HepG2 (cell line): ENCODE measurements around the gene JPH4. TPM values are rescaled to one million over a fixed set of nuclear protein-coding genes. Genes with fewer than 3 reads are reported as not detected.

Experiments
- ATAC-seq: fragments of 200-7000 bp; cut with Tn5 transposase; 3 replicates; pipeline ENCODE4 v1.9.1; 2020; ENCODE audit warnings: mild to moderate bottlenecking, moderate library complexity
- BruUV-seq: library from RNA; stranded (reverse); fragments of 400-500 nt; replicated peaks from 2 replicates; lab custom pipeline; 2021; lab: Mats Ljungman, UMichigan
- CTCF ChIA-PET: fragments of 300-600 bp; formaldehyde crosslinking; extraction: SDS; loops from one replicate; lab custom pipeline; 2021; ENCODE audit warnings: low total read pairs, inconsistent platforms, low intra/inter-chr PET ratio; lab: Yijun Ruan, JAX
- POLR2A ChIA-PET: fragments of 350-600 bp; sonication (Branson Sonifier 250); formaldehyde crosslinking; loops from one replicate; lab custom pipeline; 2020; ENCODE audit warnings: antibody characterized with exemption, inconsistent platforms; lab: Yijun Ruan, JAX
- DNase-seq: peaks from one replicate; pipeline ENCODE4 v3.0.0-alpha.2; 2015; ENCODE audit warnings: low spot score
- FAIRE-seq: peaks from 3 replicates; lab custom pipeline; 2011; peaks lifted over from hg19 to GRCh38; lab: Jason Lieb, UNC
- H2AFZ ChIP-seq: one replicate; pipeline ENCODE4 v1.6.1; 2011; ENCODE audit warnings: low read length, inconsistent platforms
- H3K27ac ChIP-seq: fragments of 300-600 bp; 3 replicates; pipeline ENCODE4 v1.8.0; 2011; ENCODE audit warnings: mixed run types, mild to moderate bottlenecking, mixed read lengths, low read length, inconsistent platforms; ENCODE audit not compliant: insufficient read depth; ENCODE audit errors: extremely low read length
- H3K27me3 ChIP-seq, 2 experiments: fragments of 200-600 bp in 1 of 2; 2 replicates in 1 of 2; 3 replicates in 1 of 2; pipeline versions ENCODE4 v1.6.0 to v1.8.0; 2011; ENCODE audit warnings: low read length in 2 of 2, mild to moderate bottlenecking in 2 of 2, moderate library complexity in 2 of 2, inconsistent platforms in 1 of 2; ENCODE audit not compliant: insufficient read depth in 2 of 2, control insufficient read depth in 1 of 2
- H3K36me3 ChIP-seq, 2 experiments: fragments of 200-600 bp in 1 of 2; replicated peaks in 1 of 2; 2 replicates in 1 of 2; 3 replicates in 1 of 2; pipeline versions ENCODE4 v1.5.1 to v1.8.0; 2011; ENCODE audit warnings: low read length in 2 of 2, inconsistent platforms in 1 of 2; ENCODE audit not compliant: insufficient read depth in 2 of 2, control insufficient read depth in 1 of 2
- H3K4me1 ChIP-seq: 2 replicates; pipeline ENCODE4 v1.5.1; 2012; ENCODE audit warnings: low read length, inconsistent platforms; ENCODE audit not compliant: insufficient read depth
- H3K4me2 ChIP-seq: 2 replicates; pipeline ENCODE4 v1.6.0; 2011; ENCODE audit warnings: low read depth, low read length, inconsistent platforms
- H3K4me3 ChIP-seq, 3 experiments: fragments of 200-600 bp in 1 of 3; sonication (generic), shearing (Covaris generic) in 1 of 3; replicated peaks in 1 of 3; 2 replicates each; pipeline ENCODE4 v1.5.1; 2011 to 2016; ENCODE audit warnings: low read length in 3 of 3, inconsistent platforms in 2 of 3, low read depth in 2 of 3, mild to moderate bottlenecking in 2 of 3, control low read depth in 1 of 3, mixed read lengths in 1 of 3; ENCODE audit not compliant: insufficient read depth in 1 of 3
- H3K79me2 ChIP-seq: one replicate; pipeline ENCODE4 v1.6.1; 2011; ENCODE audit warnings: low read length, inconsistent platforms; ENCODE audit not compliant: insufficient read depth
- H3K9ac ChIP-seq: 2 replicates; pipeline ENCODE4 v1.6.0; 2011; ENCODE audit warnings: mild to moderate bottlenecking, low read depth, low read length, inconsistent platforms; ENCODE audit not compliant: insufficient read depth
- H3K9me3 ChIP-seq: 2 replicates; pipeline ENCODE4 v1.5.1; 2012; ENCODE audit warnings: mild to moderate bottlenecking, low read length
- H4K20me1 ChIP-seq: 2 replicates; pipeline ENCODE4 v1.6.0; 2011; ENCODE audit warnings: inconsistent platforms, mild to moderate bottlenecking, low read length, moderate library complexity; ENCODE audit not compliant: insufficient read depth
- CHD4 ChIP-seq: fragments of 200-600 bp; sonication (generic); IDR thresholded peaks from 2 replicates; pipeline ENCODE4 v1.7.0; 2017; ENCODE audit warnings: mild to moderate bottlenecking, low read length, borderline replicate concordance
- FOSL2 ChIP-seq: sonication (generic); formaldehyde crosslinking; IDR thresholded peaks from 2 replicates; pipeline ENCODE4 v1.4.0; 2020; ENCODE audit warnings: missing genetic modification reagents
- NFRKB ChIP-seq: fragments of 450-650 bp; IDR thresholded peaks from 2 replicates; pipeline ENCODE4 v1.6.1; 2017
- TSC22D2 ChIP-seq: sonication (generic); formaldehyde crosslinking; IDR thresholded peaks from 2 replicates; pipeline ENCODE4 v1.5.1; 2020; ENCODE audit warnings: missing genetic modification reagents, mild to moderate bottlenecking, borderline replicate concordance
- ZFP36 ChIP-seq: fragments of 150-350 bp; IDR thresholded peaks from 2 replicates; pipeline ENCODE4 v1.6.1; 2018; ENCODE audit warnings: borderline replicate concordance, low read length, low read depth; ENCODE audit not compliant: partially characterized antibody
- ZNF34 ChIP-seq: sonication (generic); formaldehyde crosslinking; IDR thresholded peaks from 2 replicates; pipeline ENCODE4 v1.4.0; 2020; ENCODE audit warnings: mild to moderate bottlenecking, missing genetic modification reagents, borderline replicate concordance
- ZNF724P ChIP-seq: sonication (generic); formaldehyde crosslinking; IDR thresholded peaks from 2 replicates; pipeline ENCODE4 v1.8.0; 2022; ENCODE audit warnings: missing genetic modification reagents, borderline replicate concordance
- ZNF737 ChIP-seq: sonication (generic); formaldehyde crosslinking; IDR thresholded peaks from 2 replicates; pipeline ENCODE4 v1.5.0; 2020; ENCODE audit warnings: missing genetic modification reagents, mild to moderate bottlenecking, borderline replicate concordance
- WGBS: methylation state at CpG from one replicate; pipeline ENCODE4 v1.1.6; 2017; ENCODE audit warnings: low lambda C conversion rate; 5-methylcytosine and 5-hydroxymethylcytosine counted together
- in situ Hi-C: cut with HindIII; loops from 2 replicates; pipeline ENCODE4 v1.10.0; 2017; ENCODE audit warnings: low pct_unique_long_range_greater_than_20kb; ENCODE audit not compliant: extremely low pct_ligation_motif_present
- intact Hi-C: fragments of 100-400 bp; cut with micrococcal nuclease; formaldehyde crosslinking; loops from one replicate; pipeline ENCODE4 v1.10.0; 2022; ENCODE audit not compliant: unreplicated experiment
- polyA plus RNA-seq, 8 experiments: library from polyadenylated mRNA; depleted of rRNA in 3 of 8; stranded (reverse) in 7 of 8; unstranded in 1 of 8; fragments of >200 nt; fragmentation: Illumina TruSeq in 4 of 8; extraction: Trizol in 4 of 8; gene quantifications; 2 replicates each; pipeline versions ENCODE4 v1.2.1 to v1.2.3, GENCODE V29; 2011 to 2016; ENCODE audit warnings: low read depth in 4 of 8, missing spikeins in 1 of 8, mixed read lengths in 1 of 8; ENCODE audit not compliant: insufficient read depth in 1 of 8
- total RNA-seq, 5 experiments: library from RNA; depleted of rRNA; stranded (reverse); fragments of >200 nt; fragmentation: Illumina TruSeq; extraction: Trizol; gene quantifications; 2 replicates each; pipeline ENCODE4 v1.2.3, GENCODE V29; 2016; ENCODE audit warnings: low read depth in 1 of 5
- TF ChIP-seq, protein P1 (sequence below): sonication (generic); formaldehyde crosslinking; IDR thresholded peaks from 2 replicates; pipeline ENCODE4 v1.5.1; 2020; ENCODE audit warnings: mild to moderate bottlenecking, missing genetic modification reagents
- TF ChIP-seq, protein P2 (sequence below): sonication (generic); formaldehyde crosslinking; IDR thresholded peaks from 2 replicates; pipeline ENCODE4 v1.9.0; 2021; ENCODE audit warnings: missing genetic modification reagents, borderline replicate concordance

The JPH4 gene
- total and polyA plus RNA-seq, 2 of the 13 experiments (the other 11 are each of a cell fraction or from before 2014, with no cell fraction given) = 0.08 to 0.22 TPM

DNA sequence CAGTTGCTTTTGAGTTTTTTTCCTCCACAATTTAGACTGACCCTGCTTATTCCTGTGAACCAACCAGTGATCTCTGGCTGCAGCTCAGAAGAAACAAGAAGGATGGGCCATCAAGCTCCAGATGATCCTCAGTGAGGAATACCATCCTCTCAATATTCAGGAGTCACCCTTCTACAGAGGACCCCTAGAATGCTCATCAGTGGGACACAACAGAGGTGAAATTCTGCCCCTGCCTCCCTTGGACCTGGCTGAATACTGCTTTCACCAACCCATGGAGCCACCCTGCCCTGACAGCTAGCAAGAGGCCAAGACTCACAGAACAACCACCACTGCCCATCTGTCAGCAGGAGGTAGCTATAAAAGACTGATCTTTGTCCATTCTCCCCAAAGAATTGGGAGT is 48.4 kb upstream of the JPH4 start:
- no peaks in the 10 kb centered on the region for H3K27me3 ChIP-seq
- no peak overlapping the region for H3K27ac ChIP-seq
- DNase-seq = no peak
- in situ Hi-C loops = no loop called here
- H2AFZ ChIP-seq = no peak overlapping the region
- POLR2A ChIA-PET = interaction anchor here (1.0 to 3.5 kb wide), 7 partner anchors 9 to 467 kb away, joined by 3 to 24 read pairs (median 6); partner anchors contain the start of genes DHRS2 and PCK2
- H3K4me2 ChIP-seq = no peak overlapping the region
- H3K9ac ChIP-seq = no peak overlapping the region
- H3K4me3 ChIP-seq = no peak overlapping the region
- FAIRE-seq = no peak
- intact Hi-C loops = no loop called here
- H3K79me2 ChIP-seq = no peaks in the 10 kb centered on the region
- H3K36me3 ChIP-seq = no peaks in the 10 kb centered on the region
- CTCF ChIA-PET = no interaction called here
- ATAC-seq = no peak
- TF ChIP-seq NFRKB (no peak), ZNF737 (CRISPR knock-in tag) (0 out of 2 replicates have a peak, but pooled peaks have one; percentile 72), TSC22D2 (no peak)
- H4K20me1 ChIP-seq = no peaks in the 10 kb centered on the region
- H3K9me3 ChIP-seq = peaks cover 33% of the 10 kb centered on the region
- BruUV-seq = no TSS peak
- H3K4me1 ChIP-seq = peaks cover 39% of the 10 kb centered on the region

DNA sequence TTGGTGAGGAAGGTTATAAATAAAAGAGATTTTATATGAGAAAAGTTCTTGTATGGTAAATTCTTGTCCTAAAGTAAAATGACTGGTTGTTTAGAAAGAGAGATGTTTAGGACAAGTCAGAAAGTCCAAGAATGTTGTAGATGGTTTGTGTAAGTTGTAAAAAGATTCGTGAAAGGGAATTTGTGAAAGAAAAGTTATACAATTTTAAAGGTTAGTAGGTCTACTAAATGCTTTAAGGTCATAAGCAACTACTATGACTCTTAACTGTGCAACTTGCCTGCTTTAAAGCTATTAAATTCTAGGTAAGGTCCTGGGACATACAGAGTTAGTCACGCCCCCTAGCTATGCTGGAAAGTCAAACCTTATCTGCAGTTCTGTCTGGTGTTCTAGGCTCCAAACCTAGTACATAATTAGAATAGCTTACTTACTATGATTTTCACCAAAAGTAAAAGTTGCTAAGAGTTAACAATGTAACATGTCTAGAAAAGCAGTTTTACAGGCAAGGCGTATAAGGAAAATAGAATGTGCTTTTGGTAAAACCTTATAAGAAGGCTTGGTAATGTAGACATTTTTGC is 46.3 kb upstream of the JPH4 start:
- H3K27ac ChIP-seq = no peak overlapping the region
- H3K79me2 ChIP-seq = no peaks in the 10 kb centered on the region
- H3K4me1 ChIP-seq = peaks cover 30% of the 10 kb centered on the region
- H3K27me3 ChIP-seq = no peaks in the 10 kb centered on the region
- no peak overlapping the region for H3K4me3 ChIP-seq
- intact Hi-C loops = no loop called here
- no peak overlapping the region for H2AFZ ChIP-seq
- FAIRE-seq (no peak), DNase-seq (no peak), ATAC-seq (no peak)
- BruUV-seq = no TSS peak
- no peaks in the 10 kb centered on the region for H4K20me1 ChIP-seq
- H3K9ac ChIP-seq = no peak overlapping the region
- H3K9me3 ChIP-seq = peaks cover 33% of the 10 kb centered on the region
- ChIA-PET CTCF (interaction anchor here (3.4 kb wide), 1 partner anchor 36 kb away, joined by 15 read pairs; no protein-coding TSS in a partner anchor), POLR2A (interaction anchor here (0.9 to 5.4 kb wide), 4 partner anchors 7 to 24 kb away, joined by 3 to 70 read pairs (median 32); partner anchors contain the start of gene DHRS2)
- no peaks in the 10 kb centered on the region for H3K36me3 ChIP-seq
- in situ Hi-C loops = no loop called here
- H3K4me2 ChIP-seq = no peak overlapping the region
- 92% methylated on average over 3 of the region's 3 CpGs for WGBS
- TF ChIP-seq, protein P1, sequence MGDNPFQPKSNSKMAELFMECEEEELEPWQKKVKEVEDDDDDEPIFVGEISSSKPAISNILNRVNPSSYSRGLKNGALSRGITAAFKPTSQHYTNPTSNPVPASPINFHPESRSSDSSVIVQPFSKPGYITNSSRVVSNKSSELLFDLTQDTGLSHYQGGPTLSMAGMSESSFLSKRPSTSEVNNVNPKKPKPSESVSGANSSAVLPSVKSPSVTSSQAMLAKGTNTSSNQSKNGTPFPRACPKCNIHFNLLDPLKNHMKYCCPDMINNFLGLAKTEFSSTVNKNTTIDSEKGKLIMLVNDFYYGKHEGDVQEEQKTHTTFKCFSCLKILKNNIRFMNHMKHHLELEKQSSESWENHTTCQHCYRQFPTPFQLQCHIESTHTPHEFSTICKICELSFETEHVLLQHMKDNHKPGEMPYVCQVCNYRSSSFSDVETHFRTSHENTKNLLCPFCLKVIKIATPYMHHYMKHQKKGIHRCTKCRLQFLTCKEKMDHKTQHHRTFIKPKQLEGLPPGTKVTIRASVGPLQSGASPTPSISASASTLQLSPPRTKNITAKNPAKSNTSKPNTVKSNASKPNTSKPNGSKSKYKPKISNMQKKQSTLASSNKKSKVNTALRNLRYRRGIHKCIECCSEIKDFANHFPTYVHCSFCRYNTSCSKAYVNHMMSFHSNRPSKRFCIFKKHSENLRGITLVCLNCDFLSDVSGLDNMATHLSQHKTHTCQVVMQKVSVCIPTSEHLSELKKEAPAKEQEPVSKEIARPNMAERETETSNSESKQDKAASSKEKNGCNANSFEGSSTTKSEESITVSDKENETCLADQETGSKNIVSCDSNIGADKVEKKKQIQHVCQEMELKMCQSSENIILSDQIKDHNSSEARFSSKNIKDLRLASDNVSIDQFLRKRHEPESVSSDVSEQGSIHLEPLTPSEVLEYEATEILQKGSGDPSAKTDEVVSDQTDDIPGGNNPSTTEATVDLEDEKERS (CRISPR knock-in tag) = peak; percentile 100
- TF ChIP-seq, protein P2, sequence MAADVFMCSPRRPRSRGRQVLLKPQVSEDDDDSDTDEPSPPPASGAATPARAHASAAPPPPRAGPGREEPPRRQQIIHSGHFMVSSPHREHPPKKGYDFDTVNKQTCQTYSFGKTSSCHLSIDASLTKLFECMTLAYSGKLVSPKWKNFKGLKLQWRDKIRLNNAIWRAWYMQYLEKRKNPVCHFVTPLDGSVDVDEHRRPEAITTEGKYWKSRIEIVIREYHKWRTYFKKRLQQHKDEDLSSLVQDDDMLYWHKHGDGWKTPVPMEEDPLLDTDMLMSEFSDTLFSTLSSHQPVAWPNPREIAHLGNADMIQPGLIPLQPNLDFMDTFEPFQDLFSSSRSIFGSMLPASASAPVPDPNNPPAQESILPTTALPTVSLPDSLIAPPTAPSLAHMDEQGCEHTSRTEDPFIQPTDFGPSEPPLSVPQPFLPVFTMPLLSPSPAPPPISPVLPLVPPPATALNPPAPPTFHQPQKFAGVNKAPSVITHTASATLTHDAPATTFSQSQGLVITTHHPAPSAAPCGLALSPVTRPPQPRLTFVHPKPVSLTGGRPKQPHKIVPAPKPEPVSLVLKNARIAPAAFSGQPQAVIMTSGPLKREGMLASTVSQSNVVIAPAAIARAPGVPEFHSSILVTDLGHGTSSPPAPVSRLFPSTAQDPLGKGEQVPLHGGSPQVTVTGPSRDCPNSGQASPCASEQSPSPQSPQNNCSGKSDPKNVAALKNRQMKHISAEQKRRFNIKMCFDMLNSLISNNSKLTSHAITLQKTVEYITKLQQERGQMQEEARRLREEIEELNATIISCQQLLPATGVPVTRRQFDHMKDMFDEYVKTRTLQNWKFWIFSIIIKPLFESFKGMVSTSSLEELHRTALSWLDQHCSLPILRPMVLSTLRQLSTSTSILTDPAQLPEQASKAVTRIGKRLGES (CRISPR knock-in tag) = no peak
- TF ChIP-seq CHD4 (peak; percentile 96), FOSL2 (CRISPR knock-in tag) (no peak), ZFP36 (peak; percentile 95), ZNF724P (peak; percentile 100), ZNF34 (CRISPR knock-in tag) (no peak)
